ENCODE results near the gene SERPINB6.
"Not testable (repeated sequence)": the region's sequence is repeated elsewhere in the genome, so short reads cannot be mapped to it uniquely, and the experiment has no call there.

The SERPINB6 gene

DNA sequence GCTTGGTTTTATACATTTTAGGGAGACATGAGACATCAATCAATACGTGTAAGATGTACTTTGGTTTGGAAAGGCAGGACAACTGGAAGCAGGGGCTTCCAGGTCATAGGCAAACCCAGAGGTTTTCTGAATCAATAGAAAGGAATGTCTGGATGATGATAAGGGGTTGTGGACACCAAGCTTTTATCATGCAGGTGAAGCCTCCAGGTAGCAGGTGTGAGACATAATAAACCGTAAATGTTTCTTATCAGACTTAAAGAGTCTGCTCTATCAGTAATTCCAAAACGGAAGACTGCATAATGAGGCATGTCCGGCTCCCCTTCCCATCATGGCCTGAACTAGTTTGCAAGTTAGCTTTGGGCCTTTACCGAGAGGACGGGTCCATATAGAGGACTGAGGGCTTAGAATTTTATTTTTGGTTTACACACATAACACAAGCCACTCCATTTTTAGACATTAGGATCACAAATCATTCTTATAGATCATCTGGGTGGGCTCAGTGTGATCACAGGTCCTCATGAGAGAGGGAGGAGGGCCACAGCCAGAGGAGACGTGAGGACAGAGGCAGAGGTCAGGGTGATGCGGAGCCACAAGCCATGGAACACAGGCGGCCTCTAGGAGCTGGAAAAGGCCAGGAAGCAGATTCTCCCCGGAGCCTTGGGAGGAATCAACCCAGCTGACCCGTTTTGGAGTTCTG is 57.6 kb downstream of the SERPINB6 start:
- DNase-seq (ENCODE audit: low read depth in 2 of 2): no peak

DNA sequence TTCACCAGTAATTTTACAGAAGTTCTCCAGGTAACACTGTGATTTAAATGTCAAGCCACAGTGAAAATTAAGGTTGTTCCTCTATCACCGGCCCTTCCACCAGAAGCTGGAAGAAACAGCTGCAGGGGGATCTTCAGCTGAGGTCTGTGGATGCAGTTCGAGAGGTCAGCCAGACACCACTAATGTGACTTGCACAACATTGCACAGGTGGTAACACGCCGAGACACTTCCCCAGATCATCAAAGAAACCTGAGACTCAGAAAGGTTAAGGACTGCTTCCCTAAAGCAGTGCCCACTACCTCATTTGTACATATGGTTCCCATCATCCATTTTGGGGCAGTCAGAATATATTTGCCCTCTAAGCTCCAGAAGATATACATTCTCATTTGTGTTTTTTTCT is 60.2 kb downstream of the SERPINB6 start:
- DNase-seq (ENCODE audit: low read depth in 2 of 2): no peak

DNA sequence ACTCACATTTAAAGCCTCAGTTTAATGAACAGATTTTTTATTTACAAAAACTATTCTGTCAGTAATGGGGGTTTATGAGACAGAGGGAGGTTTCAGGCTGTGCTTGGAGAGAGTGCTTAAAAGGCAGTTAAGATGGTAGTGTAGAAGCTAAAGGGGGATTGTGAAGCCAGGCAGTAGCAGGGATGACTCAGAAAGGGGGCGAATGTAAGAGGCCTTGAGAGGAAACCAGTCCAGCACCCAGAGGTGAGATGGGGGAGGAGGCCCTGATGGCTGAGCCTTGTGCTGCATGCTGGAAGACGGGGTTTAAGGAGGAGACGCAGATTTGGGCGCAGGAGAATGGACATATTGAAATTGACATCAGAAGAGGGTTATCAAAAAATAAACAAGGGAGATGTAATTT is 61.6 kb downstream of the SERPINB6 start:
- no peak for DNase-seq (ENCODE audit: low read depth in 2 of 2)

DNA sequence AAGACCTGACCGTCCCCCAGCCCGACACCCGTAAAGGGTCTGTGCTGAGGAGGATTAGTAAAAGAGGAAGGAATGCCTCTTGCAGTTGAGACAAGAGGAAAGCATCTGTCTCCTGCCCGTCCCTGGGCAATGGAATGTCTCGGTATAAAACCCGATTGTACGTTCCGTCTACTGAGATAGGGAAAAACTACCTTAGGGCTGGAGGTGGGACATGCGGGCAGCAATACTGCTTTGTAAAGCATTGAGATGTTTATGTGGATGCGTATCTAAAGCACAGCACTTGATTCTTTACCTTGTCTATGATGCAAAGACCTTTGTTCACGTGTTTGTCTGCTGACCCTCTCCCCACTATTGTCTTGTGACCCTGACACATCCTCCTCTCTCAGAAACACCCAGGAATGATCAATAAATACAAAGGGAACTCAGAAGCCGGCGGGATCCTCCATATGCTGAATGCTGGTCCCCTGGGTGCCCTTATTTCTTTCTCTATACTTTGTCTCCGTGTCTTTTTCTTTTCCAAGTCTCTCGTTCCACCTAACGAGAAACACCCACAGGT is 62.2 kb downstream of the SERPINB6 start:
- not testable (repeated sequence) for DNase-seq (ENCODE audit: low read depth in 2 of 2)

DNA sequence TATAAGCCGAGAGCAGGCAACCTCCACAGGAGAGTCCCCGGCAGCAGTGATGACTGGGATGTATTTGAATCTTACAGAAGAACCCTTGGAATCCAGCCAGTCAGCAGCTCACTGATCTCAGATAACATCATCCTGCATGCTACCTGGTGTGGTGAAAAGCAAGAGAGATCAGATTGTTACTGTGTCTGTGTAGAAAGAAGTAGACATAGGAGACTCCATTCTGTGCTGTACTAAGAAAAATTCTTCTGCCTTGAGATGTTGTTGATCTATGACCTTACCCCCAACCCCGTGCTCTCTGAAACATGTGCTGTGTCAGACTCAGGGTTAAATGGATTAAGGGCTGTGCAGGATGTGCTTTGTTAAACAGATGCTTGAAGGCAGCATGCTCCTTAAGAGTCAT is 62.9 kb downstream of the SERPINB6 start:
- DNase-seq (ENCODE audit: low read depth in 2 of 2): not testable (repeated sequence)

DNA sequence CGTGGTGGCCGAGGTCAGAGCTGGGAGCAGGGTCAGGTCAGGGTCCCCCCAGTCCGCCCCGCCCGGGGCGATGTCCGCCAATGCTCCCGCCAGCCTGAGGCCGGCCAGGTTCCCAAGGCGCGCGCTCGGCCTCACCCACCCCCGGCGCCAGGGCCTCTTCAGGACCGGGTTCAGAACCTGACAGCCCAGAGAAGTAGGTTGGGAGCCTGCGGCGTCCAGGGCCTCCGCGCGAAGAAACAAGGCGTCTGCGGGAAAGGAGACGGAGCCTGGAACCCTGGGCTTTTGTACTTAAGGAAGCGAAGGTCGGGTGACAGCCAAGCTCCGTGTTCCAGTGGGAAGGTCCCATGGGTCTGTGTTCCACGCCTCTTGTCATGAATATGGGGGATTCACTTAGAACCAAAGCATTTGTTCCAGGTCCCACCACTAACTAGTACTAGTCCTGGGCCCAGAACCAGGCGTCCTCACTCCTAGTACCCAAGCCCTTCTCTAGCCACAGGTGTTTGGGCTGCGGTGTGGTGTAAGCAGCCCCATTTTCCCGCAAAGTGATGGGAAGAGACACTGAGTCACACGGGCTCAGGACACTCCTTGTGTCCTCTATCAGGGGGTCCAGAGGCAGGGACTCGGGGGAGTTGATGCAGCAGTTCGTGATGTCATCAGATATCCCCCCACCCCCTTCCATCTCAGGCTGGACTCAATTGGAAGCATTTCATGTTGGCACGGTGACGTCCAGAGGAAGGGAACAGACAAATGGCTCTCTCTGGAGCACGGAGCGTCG is 67.8 kb downstream of the SERPINB6 start:
- DNase-seq (ENCODE audit: low read depth in 2 of 2): not testable (repeated sequence)

DNA sequence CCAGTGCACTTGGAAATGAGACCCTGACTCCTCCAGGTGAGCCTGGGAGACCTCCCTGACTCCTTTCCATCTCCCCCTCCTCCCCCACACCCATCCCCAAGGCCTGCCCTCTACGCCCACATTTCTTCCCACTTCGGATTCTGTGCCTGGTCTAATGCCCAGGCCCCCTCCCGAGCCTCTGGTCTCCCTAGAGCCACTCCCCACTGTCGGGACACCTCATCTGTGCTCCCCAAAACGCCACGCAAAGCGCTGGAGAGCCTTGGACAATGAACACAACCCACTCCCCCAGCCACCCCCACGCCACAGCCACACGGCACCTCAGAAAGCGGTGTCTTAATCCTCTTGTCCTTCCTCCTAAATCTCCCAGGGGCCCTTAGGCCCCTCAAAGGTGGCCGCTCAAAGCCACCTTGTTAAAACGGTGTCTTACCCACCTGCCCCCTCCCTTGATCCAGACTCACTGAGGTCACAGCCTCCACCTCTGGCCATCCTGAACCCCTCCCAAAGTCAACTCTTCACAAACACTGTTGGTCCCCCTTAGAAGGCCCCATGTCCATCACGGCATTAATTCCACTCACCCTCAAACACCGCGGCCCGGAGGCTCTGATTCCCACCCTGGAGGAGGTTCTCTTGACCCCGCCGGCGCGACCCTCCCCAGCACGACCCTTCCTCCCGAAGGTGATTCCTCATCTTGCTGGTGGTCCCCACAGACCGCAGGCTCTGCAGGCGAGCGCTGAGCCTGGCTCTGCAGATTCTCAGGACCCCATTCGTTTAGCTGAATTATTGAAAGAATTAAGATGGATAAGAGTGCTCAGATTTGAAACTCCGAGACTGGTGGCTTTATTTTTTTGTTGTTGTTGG is 69.5 kb downstream of the SERPINB6 start:
- DNase-seq (ENCODE audit: low read depth in 2 of 2): not testable (repeated sequence)

DNA sequence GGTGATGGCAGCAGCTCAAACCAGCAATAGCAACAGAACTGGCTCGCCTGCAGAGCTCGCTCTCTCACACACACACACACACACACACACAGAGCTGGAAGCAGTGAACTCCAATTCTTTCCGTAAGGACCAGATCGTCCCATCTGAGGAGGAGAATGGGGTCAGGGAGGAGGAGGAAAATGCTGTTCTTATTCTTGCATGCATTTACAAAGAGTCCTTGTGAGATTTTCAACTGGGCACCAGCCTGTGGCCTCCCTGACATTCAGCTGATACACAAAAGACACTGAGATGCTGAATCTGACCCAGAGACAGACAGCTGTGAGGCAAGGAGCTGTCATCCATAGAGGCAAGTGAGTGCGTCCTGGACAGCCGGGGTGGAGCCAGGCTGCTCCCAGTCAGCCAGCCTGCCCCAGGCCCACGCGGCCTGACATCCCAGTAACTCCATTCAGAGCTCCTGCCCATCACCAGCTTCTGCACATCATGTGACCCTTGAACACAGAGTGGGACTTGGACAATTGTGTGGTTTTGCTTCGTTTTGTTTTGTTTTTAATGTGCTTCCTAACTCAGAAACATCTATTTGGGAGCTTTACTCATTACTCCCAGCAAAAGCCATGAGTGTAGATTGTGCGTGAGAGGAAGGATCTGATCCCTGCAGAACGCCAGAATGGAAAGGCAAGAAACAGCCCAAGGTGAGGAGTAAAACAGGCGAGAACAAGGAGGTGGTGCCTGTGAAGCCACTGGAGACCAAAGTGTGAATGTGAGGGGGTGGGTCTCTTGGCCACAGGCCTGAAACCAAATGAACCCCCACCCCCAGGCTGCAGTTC is 70.3 kb downstream of the SERPINB6 start:
- no peak for DNase-seq (ENCODE audit: low read depth in 2 of 2)

DNA sequence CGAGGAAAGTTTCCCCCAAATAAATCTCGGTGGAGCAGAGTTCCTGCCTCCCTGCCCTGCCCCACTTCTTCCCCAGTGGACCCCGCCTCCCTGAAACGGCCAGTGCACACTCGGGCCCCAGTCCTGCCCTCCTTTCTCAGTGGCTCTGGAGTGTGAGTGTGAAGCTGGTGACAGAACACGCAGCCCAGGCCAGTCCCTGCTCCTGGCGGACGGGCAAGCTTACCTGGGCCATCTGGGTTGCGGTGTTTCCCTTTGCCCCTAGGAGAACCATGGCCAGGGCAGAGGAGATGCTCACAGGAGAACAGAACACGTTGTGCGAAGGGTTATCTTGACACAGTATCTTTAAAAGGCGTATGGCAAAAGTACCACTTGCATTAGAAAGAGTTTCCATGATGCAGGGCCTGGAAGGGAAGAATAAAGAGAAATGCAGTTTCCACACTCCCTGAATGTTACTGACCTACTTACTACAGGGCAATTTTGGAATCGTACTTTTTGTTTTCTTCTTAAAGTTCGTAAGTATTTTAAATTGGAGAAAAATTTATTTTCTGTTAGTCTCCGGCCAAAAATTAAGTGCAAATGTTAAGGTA is 71.1 kb downstream of the SERPINB6 start:
- no peak for DNase-seq (ENCODE audit: low read depth in 2 of 2)

DNA sequence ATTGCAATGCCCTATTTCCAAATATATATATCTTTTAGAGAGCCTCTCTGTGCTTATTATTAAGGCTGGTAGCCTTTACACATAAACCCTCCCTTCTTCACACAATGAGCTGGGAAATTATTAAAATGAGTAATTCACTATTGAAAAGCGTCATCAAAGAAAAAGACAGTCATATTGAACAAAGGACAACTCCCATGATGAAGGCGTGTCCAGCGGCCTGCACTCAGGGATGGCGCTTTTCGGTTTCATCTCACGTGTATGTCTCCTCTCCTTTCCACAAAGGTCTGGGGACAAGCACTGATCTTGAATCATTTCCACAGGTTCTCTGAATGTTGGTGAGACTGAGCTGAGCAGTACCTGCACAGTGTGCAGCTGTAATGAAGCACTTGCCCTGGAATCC is 71.8 kb downstream of the SERPINB6 start:
- DNase-seq (ENCODE audit: low read depth in 2 of 2): no peak

Data from stimulated activated CD8-positive, alpha-beta memory T cell treated with anti-CD3 and anti-CD28 coated beads, Interleukin-15, amount 100 ng/mL, for 4 hours (primary cell).